HepG2 (cell line): Measurements from ENCODE around the gene STIM1. TPM values are rescaled to one million over a fixed set of nuclear protein-coding genes. Genes with fewer than 3 reads are reported as not detected.
A peak's percentile ranks its signal among the peaks of the same experiment; 100 is the strongest.

ENCODE experiments used
- ATAC-seq: fragments of 200-7000 bp; cut with Tn5 transposase; 3 replicates; pipeline ENCODE4 v1.9.1; 2020; ENCODE audit warnings: mild to moderate bottlenecking, moderate library complexity
- BruUV-seq: library from RNA; stranded (reverse); fragments of 400-500 nt; replicated peaks from 2 replicates; lab custom pipeline; 2021; lab: Mats Ljungman, UMichigan
- CTCF ChIA-PET: fragments of 300-600 bp; formaldehyde crosslinking; extraction: SDS; loops from one replicate; lab custom pipeline; 2021; ENCODE audit warnings: low total read pairs, inconsistent platforms, low intra/inter-chr PET ratio; lab: Yijun Ruan, JAX
- POLR2A ChIA-PET: fragments of 350-600 bp; sonication (Branson Sonifier 250); formaldehyde crosslinking; loops from one replicate; lab custom pipeline; 2020; ENCODE audit warnings: antibody characterized with exemption, inconsistent platforms; lab: Yijun Ruan, JAX
- DNase-seq: peaks from one replicate; pipeline ENCODE4 v3.0.0-alpha.2; 2015; ENCODE audit warnings: low spot score
- FAIRE-seq: peaks from 3 replicates; lab custom pipeline; 2011; peaks lifted over from hg19 to GRCh38; lab: Jason Lieb, UNC
- H2AFZ ChIP-seq: one replicate; pipeline ENCODE4 v1.6.1; 2011; ENCODE audit warnings: low read length, inconsistent platforms
- H3K27ac ChIP-seq: fragments of 300-600 bp; 3 replicates; pipeline ENCODE4 v1.8.0; 2011; ENCODE audit warnings: mixed run types, mild to moderate bottlenecking, mixed read lengths, low read length, inconsistent platforms; ENCODE audit not compliant: insufficient read depth; ENCODE audit errors: extremely low read length
- H3K27me3 ChIP-seq, 2 experiments: fragments of 200-600 bp in 1 of 2; 2 replicates in 1 of 2; 3 replicates in 1 of 2; pipeline versions ENCODE4 v1.6.0 to v1.8.0; 2011; ENCODE audit warnings: low read length in 2 of 2, mild to moderate bottlenecking in 2 of 2, moderate library complexity in 2 of 2, inconsistent platforms in 1 of 2; ENCODE audit not compliant: insufficient read depth in 2 of 2, control insufficient read depth in 1 of 2
- H3K36me3 ChIP-seq, 2 experiments: fragments of 200-600 bp in 1 of 2; replicated peaks in 1 of 2; 2 replicates in 1 of 2; 3 replicates in 1 of 2; pipeline versions ENCODE4 v1.5.1 to v1.8.0; 2011; ENCODE audit warnings: low read length in 2 of 2, inconsistent platforms in 1 of 2; ENCODE audit not compliant: insufficient read depth in 2 of 2, control insufficient read depth in 1 of 2
- H3K4me1 ChIP-seq: 2 replicates; pipeline ENCODE4 v1.5.1; 2012; ENCODE audit warnings: low read length, inconsistent platforms; ENCODE audit not compliant: insufficient read depth
- H3K4me2 ChIP-seq: 2 replicates; pipeline ENCODE4 v1.6.0; 2011; ENCODE audit warnings: low read depth, low read length, inconsistent platforms
- H3K4me3 ChIP-seq, 3 experiments: fragments of 200-600 bp in 1 of 3; sonication (generic), shearing (Covaris generic) in 1 of 3; replicated peaks in 1 of 3; 2 replicates each; pipeline ENCODE4 v1.5.1; 2011 to 2016; ENCODE audit warnings: low read length in 3 of 3, inconsistent platforms in 2 of 3, low read depth in 2 of 3, mild to moderate bottlenecking in 2 of 3, control low read depth in 1 of 3, mixed read lengths in 1 of 3; ENCODE audit not compliant: insufficient read depth in 1 of 3
- H3K79me2 ChIP-seq: one replicate; pipeline ENCODE4 v1.6.1; 2011; ENCODE audit warnings: low read length, inconsistent platforms; ENCODE audit not compliant: insufficient read depth
- H3K9ac ChIP-seq: 2 replicates; pipeline ENCODE4 v1.6.0; 2011; ENCODE audit warnings: mild to moderate bottlenecking, low read depth, low read length, inconsistent platforms; ENCODE audit not compliant: insufficient read depth
- H3K9me3 ChIP-seq: 2 replicates; pipeline ENCODE4 v1.5.1; 2012; ENCODE audit warnings: mild to moderate bottlenecking, low read length
- H4K20me1 ChIP-seq: 2 replicates; pipeline ENCODE4 v1.6.0; 2011; ENCODE audit warnings: inconsistent platforms, mild to moderate bottlenecking, low read length, moderate library complexity; ENCODE audit not compliant: insufficient read depth
- ATRX ChIP-seq: sonication (generic); formaldehyde crosslinking; IDR thresholded peaks from 2 replicates; pipeline ENCODE4 v1.4.0; 2020; ENCODE audit warnings: missing genetic modification reagents, borderline replicate concordance
- GLMP ChIP-seq: sonication (generic); formaldehyde crosslinking; IDR thresholded peaks from 2 replicates; pipeline ENCODE4 v1.9.0; 2021; ENCODE audit warnings: missing genetic modification reagents, mild to moderate bottlenecking, borderline replicate concordance
- ZMYM2 ChIP-seq: sonication (generic); formaldehyde crosslinking; IDR thresholded peaks from 2 replicates; pipeline ENCODE4 v1.8.0; 2022; ENCODE audit warnings: mild to moderate bottlenecking, missing genetic modification reagents
- ZNF629 ChIP-seq: sonication (generic); formaldehyde crosslinking; conservative IDR thresholded peaks from 2 replicates; pipeline ENCODE4 v1.5.0; 2020; ENCODE audit warnings: missing genetic modification reagents
- ZNF891 ChIP-seq: sonication (generic); formaldehyde crosslinking; IDR thresholded peaks from 2 replicates; pipeline ENCODE4 v1.5.0; 2020; ENCODE audit warnings: mild to moderate bottlenecking, missing genetic modification reagents
- ZSCAN31 ChIP-seq: sonication (generic); formaldehyde crosslinking; IDR thresholded peaks from 2 replicates; pipeline ENCODE4 v1.5.0; 2020; ENCODE audit warnings: low read depth, mild to moderate bottlenecking, missing genetic modification reagents
- WGBS: methylation state at CpG from one replicate; pipeline ENCODE4 v1.1.6; 2017; ENCODE audit warnings: low lambda C conversion rate; 5-methylcytosine and 5-hydroxymethylcytosine counted together
- in situ Hi-C: cut with HindIII; loops from 2 replicates; pipeline ENCODE4 v1.10.0; 2017; ENCODE audit warnings: low pct_unique_long_range_greater_than_20kb; ENCODE audit not compliant: extremely low pct_ligation_motif_present
- intact Hi-C: fragments of 100-400 bp; cut with micrococcal nuclease; formaldehyde crosslinking; loops from one replicate; pipeline ENCODE4 v1.10.0; 2022; ENCODE audit not compliant: unreplicated experiment
- polyA plus RNA-seq, 8 experiments: library from polyadenylated mRNA; depleted of rRNA in 3 of 8; stranded (reverse) in 7 of 8; unstranded in 1 of 8; fragments of >200 nt; fragmentation: Illumina TruSeq in 4 of 8; extraction: Trizol in 4 of 8; gene quantifications; 2 replicates each; pipeline versions ENCODE4 v1.2.1 to v1.2.3, GENCODE V29; 2011 to 2016; ENCODE audit warnings: low read depth in 4 of 8, missing spikeins in 1 of 8, mixed read lengths in 1 of 8; ENCODE audit not compliant: insufficient read depth in 1 of 8
- total RNA-seq, 5 experiments: library from RNA; depleted of rRNA; stranded (reverse); fragments of >200 nt; fragmentation: Illumina TruSeq; extraction: Trizol; gene quantifications; 2 replicates each; pipeline ENCODE4 v1.2.3, GENCODE V29; 2016; ENCODE audit warnings: low read depth in 1 of 5
- TF ChIP-seq, protein P1 (sequence below): sonication (generic); formaldehyde crosslinking; IDR thresholded peaks from 2 replicates; pipeline ENCODE4 v1.5.0; 2020; ENCODE audit warnings: mild to moderate bottlenecking, missing genetic modification reagents

STIM1 gene
- total and polyA plus RNA-seq, 2 of the 13 experiments (the other 11 are each of a cell fraction or from before 2014, with no cell fraction given): 19.2 to 28.5 TPM

GRCh38 chr11:3815845-3816244 lies 39.6 kb upstream of the STIM1 start:
- Histone ChIP-seq H4K20me1 (no peaks in the 10 kb centered on the region), H3K27me3 (no peaks in the 10 kb centered on the region), H3K36me3 (peaks cover 2 to 3% of the 10 kb centered on the region in 2 experiments; a peak in 2 of 5 replicates)
- TF ChIP-seq ZNF891 (CRISPR knock-in tag) (no peak), ZMYM2 (CRISPR knock-in tag) (no peak), ATRX (no peak)
- TF ChIP-seq, all 625 proteins: peak for 0
- intact Hi-C loops: no loop called here
- no peak overlapping the region for H3K4me2 ChIP-seq
- no peak for FAIRE-seq
- no peak for DNase-seq
- no peak overlapping the region for H3K4me3 ChIP-seq
- no TSS peak for BruUV-seq
- H3K4me1 ChIP-seq: no peaks in the 10 kb centered on the region
- in situ Hi-C loops: no loop called here
- no peak overlapping the region for H3K9ac ChIP-seq
- no peak overlapping the region for H3K27ac ChIP-seq
- H3K79me2 ChIP-seq: no peaks in the 10 kb centered on the region
- H2AFZ ChIP-seq: no peak overlapping the region
- CTCF ChIA-PET: no interaction called here
- H3K9me3 ChIP-seq: no peaks in the 10 kb centered on the region
- ATAC-seq: no peak
- WGBS: 90% methylated on average over 4 of the region's 4 CpGs
- POLR2A ChIA-PET: interaction anchor here (0.6 kb wide), 1 partner anchor 26 kb away, joined by 3 read pairs; no protein-coding TSS in a partner anchor

DNA sequence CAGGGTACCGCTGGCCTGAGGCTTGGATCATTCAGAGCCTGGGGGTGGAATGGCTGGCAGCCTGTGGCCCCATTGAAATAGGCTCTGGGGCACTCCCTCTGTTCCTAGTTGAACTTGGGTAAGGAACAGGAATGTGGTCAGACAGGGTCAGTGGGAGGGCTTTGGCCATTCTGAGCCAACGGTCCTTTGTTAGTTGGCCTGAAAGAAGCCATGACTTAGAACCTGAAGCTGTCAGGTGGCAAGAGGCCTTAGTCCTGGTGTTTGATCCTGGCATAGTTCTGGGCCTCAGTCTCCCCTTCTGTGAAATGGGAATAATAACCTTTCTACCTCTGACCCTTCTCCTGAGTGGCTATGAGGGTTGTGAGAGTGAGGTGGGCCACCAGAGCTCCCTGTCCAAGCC lies 38.8 kb upstream of the STIM1 start:
- intact Hi-C loops: no loop called here
- DNase-seq (no peak), ATAC-seq (no peak), FAIRE-seq (no peak)
- CTCF ChIA-PET: no interaction called here
- Histone ChIP-seq H4K20me1 (no peaks in the 10 kb centered on the region), H3K79me2 (no peaks in the 10 kb centered on the region), H3K36me3 (peaks cover 0 to 7% of the 10 kb centered on the region in 2 experiments; a peak in 2 of 5 replicates), H3K9ac (no peak overlapping the region), H3K27me3 (no peaks in the 10 kb centered on the region), H3K4me2 (no peak overlapping the region), H2AFZ (no peak overlapping the region), H3K4me1 (no peaks in the 10 kb centered on the region), H3K9me3 (no peaks in the 10 kb centered on the region)
- no TSS peak for BruUV-seq
- POLR2A ChIA-PET: no interaction called here
- in situ Hi-C loops: no loop called here
- no peak for TF ChIP-seq GLMP (CRISPR knock-in tag)
- TF ChIP-seq, protein P1, sequence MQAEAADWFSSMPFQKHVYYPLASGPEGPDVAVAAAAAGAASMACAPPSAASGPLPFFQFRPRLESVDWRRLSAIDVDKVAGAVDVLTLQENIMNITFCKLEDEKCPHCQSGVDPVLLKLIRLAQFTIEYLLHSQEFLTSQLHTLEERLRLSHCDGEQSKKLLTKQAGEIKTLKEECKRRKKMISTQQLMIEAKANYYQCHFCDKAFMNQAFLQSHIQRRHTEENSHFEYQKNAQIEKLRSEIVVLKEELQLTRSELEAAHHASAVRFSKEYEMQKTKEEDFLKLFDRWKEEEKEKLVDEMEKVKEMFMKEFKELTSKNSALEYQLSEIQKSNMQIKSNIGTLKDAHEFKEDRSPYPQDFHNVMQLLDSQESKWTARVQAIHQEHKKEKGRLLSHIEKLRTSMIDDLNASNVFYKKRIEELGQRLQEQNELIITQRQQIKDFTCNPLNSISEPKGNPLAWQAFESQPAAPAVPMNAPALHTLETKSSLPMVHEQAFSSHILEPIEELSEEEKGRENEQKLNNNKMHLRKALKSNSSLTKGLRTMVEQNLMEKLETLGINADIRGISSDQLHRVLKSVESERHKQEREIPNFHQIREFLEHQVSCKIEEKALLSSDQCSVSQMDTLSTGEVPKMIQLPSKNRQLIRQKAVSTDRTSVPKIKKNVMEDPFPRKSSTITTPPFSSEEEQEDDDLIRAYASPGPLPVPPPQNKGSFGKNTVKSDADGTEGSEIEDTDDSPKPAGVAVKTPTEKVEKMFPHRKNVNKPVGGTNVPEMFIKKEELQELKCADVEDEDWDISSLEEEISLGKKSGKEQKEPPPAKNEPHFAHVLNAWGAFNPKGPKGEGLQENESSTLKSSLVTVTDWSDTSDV: no peak
- TF ChIP-seq ZSCAN31: no peak
- TF ChIP-seq ZNF629: peak; percentile 88
- TF ChIP-seq, all 625 proteins: peak for 1
- 95% methylated on average over 2 of the region's 2 CpGs for WGBS
- no peak overlapping the region for H3K27ac ChIP-seq
- no peak overlapping the region for H3K4me3 ChIP-seq
